Measurements from ENCODE around the gene AGBL1.

- TF ChIP-seq, protein P1, sequence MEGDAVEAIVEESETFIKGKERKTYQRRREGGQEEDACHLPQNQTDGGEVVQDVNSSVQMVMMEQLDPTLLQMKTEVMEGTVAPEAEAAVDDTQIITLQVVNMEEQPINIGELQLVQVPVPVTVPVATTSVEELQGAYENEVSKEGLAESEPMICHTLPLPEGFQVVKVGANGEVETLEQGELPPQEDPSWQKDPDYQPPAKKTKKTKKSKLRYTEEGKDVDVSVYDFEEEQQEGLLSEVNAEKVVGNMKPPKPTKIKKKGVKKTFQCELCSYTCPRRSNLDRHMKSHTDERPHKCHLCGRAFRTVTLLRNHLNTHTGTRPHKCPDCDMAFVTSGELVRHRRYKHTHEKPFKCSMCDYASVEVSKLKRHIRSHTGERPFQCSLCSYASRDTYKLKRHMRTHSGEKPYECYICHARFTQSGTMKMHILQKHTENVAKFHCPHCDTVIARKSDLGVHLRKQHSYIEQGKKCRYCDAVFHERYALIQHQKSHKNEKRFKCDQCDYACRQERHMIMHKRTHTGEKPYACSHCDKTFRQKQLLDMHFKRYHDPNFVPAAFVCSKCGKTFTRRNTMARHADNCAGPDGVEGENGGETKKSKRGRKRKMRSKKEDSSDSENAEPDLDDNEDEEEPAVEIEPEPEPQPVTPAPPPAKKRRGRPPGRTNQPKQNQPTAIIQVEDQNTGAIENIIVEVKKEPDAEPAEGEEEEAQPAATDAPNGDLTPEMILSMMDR (IDR thresholded peaks at IDR 0.05): no peak
- TF ChIP-seq SREBF2 (IDR thresholded peaks at IDR 0.05) (no peak), POLR2A (IDR thresholded peaks at IDR 0.05; ENCODE audit: low read length) (no peak), RAD21 (conservative IDR thresholded peaks at IDR 0.05 in 1 of 2, IDR thresholded peaks at IDR 0.05 in 1 of 2) (no peak), BHLHE40 (IDR thresholded peaks at IDR 0.05; ENCODE audit: low read depth, low read length) (no peak), CEBPB (IDR thresholded peaks at IDR 0.05) (no peak)
- TF ChIP-seq, protein P2, sequence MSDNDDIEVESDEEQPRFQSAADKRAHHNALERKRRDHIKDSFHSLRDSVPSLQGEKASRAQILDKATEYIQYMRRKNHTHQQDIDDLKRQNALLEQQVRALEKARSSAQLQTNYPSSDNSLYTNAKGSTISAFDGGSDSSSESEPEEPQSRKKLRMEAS (IDR thresholded peaks at IDR 0.05): no peak
- TF ChIP-seq, protein P3, sequence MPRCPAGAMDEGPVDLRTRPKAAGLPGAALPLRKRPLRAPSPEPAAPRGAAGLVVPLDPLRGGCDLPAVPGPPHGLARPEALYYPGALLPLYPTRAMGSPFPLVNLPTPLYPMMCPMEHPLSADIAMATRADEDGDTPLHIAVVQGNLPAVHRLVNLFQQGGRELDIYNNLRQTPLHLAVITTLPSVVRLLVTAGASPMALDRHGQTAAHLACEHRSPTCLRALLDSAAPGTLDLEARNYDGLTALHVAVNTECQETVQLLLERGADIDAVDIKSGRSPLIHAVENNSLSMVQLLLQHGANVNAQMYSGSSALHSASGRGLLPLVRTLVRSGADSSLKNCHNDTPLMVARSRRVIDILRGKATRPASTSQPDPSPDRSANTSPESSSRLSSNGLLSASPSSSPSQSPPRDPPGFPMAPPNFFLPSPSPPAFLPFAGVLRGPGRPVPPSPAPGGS (IDR thresholded peaks at IDR 0.05): no peak
- TF ChIP-seq, protein P4, sequence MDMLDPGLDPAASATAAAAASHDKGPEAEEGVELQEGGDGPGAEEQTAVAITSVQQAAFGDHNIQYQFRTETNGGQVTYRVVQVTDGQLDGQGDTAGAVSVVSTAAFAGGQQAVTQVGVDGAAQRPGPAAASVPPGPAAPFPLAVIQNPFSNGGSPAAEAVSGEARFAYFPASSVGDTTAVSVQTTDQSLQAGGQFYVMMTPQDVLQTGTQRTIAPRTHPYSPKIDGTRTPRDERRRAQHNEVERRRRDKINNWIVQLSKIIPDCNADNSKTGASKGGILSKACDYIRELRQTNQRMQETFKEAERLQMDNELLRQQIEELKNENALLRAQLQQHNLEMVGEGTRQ (IDR thresholded peaks at IDR 0.05): no peak
Measured at GRCh38 chr15:86267892-86268291, 188.2 kb downstream of the AGBL1 start.

All from A549 (cell line).